HG03521 (cell line): ENCODE data around the gene C2CD4B.

Source experiments
- ATAC-seq: cut with Tn5 transposase; IDR thresholded peaks from one replicate; pipeline ENCODE4 v1.9.1; 2021; ENCODE audit warnings: mild to moderate bottlenecking, moderate library complexity; ENCODE audit not compliant: unreplicated experiment

The C2CD4B gene

DNA sequence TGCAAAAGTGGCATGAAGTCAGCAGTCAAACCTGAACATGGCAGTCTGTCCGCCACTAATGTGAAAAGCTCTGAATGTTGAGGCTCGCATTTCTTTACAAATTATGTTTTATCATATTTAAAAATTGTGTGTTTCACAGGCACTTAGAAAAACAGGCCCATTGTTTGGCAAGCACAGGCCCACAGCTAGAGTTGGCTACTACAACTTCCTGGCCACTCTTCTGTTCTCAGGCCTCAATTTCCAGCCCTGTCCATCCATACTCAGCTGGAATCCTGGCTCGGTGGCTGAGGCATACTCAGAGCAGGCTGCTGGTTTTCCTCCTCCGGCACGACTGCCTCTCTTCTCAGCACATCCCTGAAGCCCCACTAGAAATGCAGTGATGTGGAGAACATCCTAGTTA lies 44.3 kb downstream of the C2CD4B start:
- ATAC-seq, result no peak

- no peak for ATAC-seq
Measured at GRCh38 chr15:62119874-62120273, 45.2 kb downstream of the C2CD4B start.

DNA sequence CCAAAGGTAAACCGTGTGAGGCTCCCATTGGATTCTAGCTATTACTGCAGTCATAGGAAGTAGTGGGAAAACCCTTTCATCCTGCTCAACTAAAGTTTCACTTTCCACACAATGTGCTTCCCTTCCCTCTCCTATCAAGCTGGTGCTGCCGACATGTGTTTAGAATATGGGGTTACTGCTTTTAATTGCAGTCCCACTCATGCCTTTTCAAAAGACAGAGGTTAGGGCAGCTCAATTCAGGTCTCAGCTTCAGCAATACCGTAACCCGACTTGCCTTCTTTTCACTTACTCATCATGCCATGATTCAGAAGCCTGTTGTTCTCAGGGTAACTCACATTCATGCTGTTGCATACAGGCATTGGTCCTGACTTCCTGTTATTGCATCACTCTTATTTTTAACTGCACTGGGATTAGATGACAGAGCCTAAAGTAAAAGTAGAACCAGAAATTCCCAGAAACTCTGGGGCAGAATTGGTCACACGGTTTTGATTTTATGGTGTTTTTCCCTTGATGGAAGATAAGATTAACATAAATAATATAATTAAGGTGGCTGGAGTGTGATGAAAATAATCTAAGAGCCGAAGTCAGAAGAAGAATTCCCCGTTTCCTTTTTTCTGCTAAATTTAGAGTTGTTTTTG lies 45.7 kb downstream of the C2CD4B start:
- ATAC-seq, result no peak

DNA sequence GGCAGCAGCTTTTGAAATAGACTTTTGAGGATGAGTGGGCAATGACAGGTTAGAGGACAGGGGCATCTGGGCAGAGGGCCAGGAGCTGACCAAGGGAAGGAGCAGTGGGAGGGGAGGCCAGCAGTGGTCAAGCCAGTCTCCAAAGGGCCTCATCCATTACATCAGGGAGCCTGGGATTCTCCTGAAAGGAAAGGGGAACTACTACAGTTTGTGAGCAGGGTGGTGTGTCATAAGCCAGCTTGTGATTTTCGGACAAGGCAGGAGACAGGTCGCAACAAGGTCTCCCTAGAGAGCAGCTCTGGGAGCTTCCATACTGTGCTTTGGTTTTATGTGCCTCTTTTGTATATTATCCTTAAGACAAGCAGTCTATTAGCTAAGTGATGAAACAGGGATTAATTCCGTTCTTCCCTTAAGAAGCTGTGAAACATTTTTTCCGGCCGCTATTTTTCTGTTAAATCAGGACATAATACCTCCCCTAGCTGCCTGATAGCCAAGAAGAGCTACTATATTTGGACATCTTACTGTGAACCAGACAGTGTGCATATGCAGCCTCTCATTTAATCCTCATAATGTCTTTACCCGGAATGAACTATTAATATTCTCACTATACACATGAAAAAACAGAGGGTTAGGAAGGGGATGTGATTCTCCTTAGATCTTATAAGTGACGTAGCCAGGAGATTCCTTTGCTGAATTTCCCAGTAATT lies 46.4 kb downstream of the C2CD4B start:
- ATAC-seq, result no peak

GRCh38 chr15:62115847-62116246 lies 49.2 kb downstream of the C2CD4B start:
- ATAC-seq, result no peak
